ENCODE results near the gene LRRC7.

GRCh38 chr1:69523461-69523860, 44.3 kb upstream of the LRRC7 start:
- no peak for TF ChIP-seq CTCF (IDR thresholded peaks at IDR 0.05; ENCODE audit: control extremely low read depth in 1 of 3, insufficient read depth in 1 of 3, low read depth in 1 of 3, low read length in 3 of 3)
- TF ChIP-seq USF2 (IDR thresholded peaks at IDR 0.05; ENCODE audit: low read length), result no peak
- no peak for TF ChIP-seq POLR2AphosphoS5 (IDR thresholded peaks at IDR 0.05; ENCODE audit: low read depth, low read length)
- no peak for TF ChIP-seq EZH2 (IDR thresholded peaks at IDR 0.05; ENCODE audit: low read depth, low read length, severe bottlenecking)
- no peak for TF ChIP-seq SRF (IDR thresholded peaks at IDR 0.05; ENCODE audit: low read depth, low read length)
- TF ChIP-seq CHD7 (IDR thresholded peaks at IDR 0.05; ENCODE audit: insufficient replicate concordance, low read length), result no peak
- TF ChIP-seq POLR2A (IDR thresholded peaks at IDR 0.05; ENCODE audit: control extremely low read depth in 1 of 2, low read depth in 2 of 2, low read length in 2 of 2), result no peak
- no peak for TF ChIP-seq CEBPB (IDR thresholded peaks at IDR 0.05; ENCODE audit: low read depth, low read length)
- no peak for TF ChIP-seq BACH1 (IDR thresholded peaks at IDR 0.05; ENCODE audit: low read length)
- no peak for TF ChIP-seq EP300 (IDR thresholded peaks at IDR 0.05; ENCODE audit: borderline replicate concordance in 1 of 2, low read depth in 2 of 2, low read length in 2 of 2)
